HUES64 (cell line): ENCODE measurements around the gene STAG3.
"Not testable (repeated sequence)": the region's sequence is repeated elsewhere in the genome, so short reads cannot be mapped to it uniquely, and the experiment has no call there.

Source experiments
- H3K27ac ChIP-seq: 2 replicates; pipeline ENCODE4 v1.7.0; 2013; ENCODE audit warnings: low read depth, low read length, inconsistent platforms
- H3K27me3 ChIP-seq: 2 replicates; pipeline ENCODE4 v1.6.1; 2013; ENCODE audit warnings: mild to moderate bottlenecking, low read length; ENCODE audit not compliant: insufficient read depth
- H3K36me3 ChIP-seq: 2 replicates; pipeline ENCODE4 v1.6.1; 2013; ENCODE audit warnings: mild to moderate bottlenecking, low read length; ENCODE audit not compliant: insufficient read depth
- H3K4me1 ChIP-seq: 2 replicates; pipeline ENCODE4 v1.6.1; 2013; ENCODE audit warnings: mild to moderate bottlenecking, low read length, moderate library complexity; ENCODE audit not compliant: insufficient read depth
- H3K4me3 ChIP-seq: 2 replicates; pipeline ENCODE4 v1.5.1; 2013; ENCODE audit warnings: mild to moderate bottlenecking, low read length, moderate library complexity
- H3K9ac ChIP-seq: 2 replicates; pipeline ENCODE4 v1.6.1; 2013; ENCODE audit warnings: mild to moderate bottlenecking, low read depth, low read length
- H3K9me3 ChIP-seq: 2 replicates; pipeline ENCODE4 v1.6.1; 2013; ENCODE audit warnings: low read depth, low read length; ENCODE audit not compliant: insufficient read depth
- WGBS: fragments of 150-250, 120-280 bp; methylation state at CpG from one replicate; pipeline ENCODE4 v1.1.7; 2013; ENCODE audit warnings: missing lambda C conversion rate; 5-methylcytosine and 5-hydroxymethylcytosine counted together

Gene STAG3

DNA sequence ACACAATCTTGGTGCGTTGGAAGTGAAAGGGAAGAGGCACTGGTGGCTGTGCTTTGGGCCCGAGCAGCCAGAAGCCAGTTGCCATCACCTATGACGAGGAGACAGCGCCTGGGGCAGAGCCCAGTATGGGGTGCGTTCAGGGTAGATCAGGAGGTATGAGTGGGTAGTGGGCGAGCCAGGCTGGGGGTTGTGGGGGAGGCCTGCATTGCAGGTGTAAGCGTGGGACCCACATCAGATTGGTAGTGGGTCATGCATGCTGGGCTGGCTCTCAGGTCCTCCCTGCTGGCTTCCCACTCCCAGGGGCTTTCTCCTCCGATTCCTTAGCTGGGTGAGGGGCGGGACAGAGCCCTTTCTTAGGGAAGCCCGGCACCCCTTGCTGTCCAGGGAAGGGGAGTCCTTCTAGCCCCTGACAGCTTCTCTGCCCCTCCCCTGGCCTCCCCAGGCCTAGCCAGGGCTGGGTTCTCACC is 41.6 kb downstream of the STAG3 start:
- H3K27ac ChIP-seq, result no peak overlapping the region
- no peak overlapping the region for H3K9ac ChIP-seq
- 92% methylated on average over 10 of the region's 10 CpGs for WGBS
- H3K36me3 ChIP-seq, result peaks cover 10% of the 10 kb centered on the region; the same call in 1 of the 2 replicates
- no peaks in the 10 kb centered on the region for H3K27me3 ChIP-seq
- H3K9me3 ChIP-seq, result no peaks in the 10 kb centered on the region
- H3K4me3 ChIP-seq, result no peak overlapping the region
- H3K4me1 ChIP-seq, result no peaks in the 10 kb centered on the region

DNA sequence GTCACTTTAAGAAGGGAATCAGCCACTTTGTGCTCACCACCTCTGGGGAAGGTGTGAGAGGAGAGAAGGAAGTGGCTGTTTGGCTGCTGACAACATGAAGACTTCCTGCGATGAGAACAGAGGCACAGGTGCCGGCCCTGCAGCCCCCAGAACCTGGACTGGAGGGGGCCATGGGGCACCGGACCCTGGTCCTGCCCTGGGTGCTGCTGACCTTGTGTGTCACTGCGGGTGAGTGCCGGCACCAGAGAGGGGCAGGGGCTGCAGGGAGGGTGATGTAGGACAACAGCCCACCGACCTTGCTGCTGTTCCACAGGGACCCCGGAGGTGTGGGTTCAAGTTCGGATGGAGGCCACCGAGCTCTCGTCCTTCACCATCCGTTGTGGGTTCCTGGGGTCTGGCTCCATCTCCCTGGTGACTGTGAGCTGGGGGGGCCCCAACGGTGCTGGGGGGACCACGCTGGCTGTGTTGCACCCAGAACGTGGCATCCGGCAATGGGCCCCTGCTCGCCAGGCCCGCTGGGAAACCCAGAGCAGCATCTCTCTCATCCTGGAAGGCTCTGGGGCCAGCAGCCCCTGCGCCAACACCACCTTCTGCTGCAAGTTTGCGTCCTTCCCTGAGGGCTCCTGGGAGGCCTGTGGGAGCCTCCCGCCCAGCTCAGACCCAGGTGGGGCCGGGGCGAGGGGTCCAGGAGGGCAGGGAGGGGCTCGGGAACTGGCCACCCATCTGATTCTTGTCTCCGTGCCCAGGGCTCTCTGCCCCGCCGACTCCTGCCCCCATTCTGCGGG is 42.3 kb downstream of the STAG3 start, which contains the start of gene PVRIG:
Gene PVRIG (plus strand): TSS at position 149 of the 785 bp plus-strand sequence. CDS start 22 bp downstream, at position 171.
- not testable (repeated sequence) for H3K9me3 ChIP-seq, H3K27me3 ChIP-seq, H3K9ac ChIP-seq, H3K27ac ChIP-seq, H3K4me3 ChIP-seq, H3K4me1 ChIP-seq
- WGBS, result 95% methylated on average over 25 of the region's 27 CpGs
- peaks cover 10% of the 10 kb centered on the region; the same call in 1 of the 2 replicates for H3K36me3 ChIP-seq

- no peaks in the 10 kb centered on the region for H3K4me1 ChIP-seq
- no peak overlapping the region for H3K9ac ChIP-seq
- WGBS, result 94% methylated on average over 22 of the region's 22 CpGs
- no peaks in the 10 kb centered on the region for H3K27me3 ChIP-seq
- H3K36me3 ChIP-seq, result peaks cover 10% of the 10 kb centered on the region; the same call in 1 of the 2 replicates
- H3K9me3 ChIP-seq, result no peaks in the 10 kb centered on the region
- H3K4me3 ChIP-seq, result no peak overlapping the region
- no peak overlapping the region for H3K27ac ChIP-seq
Observed at GRCh38 chr7:100220586-100221230, 43.0 kb downstream of the STAG3 start.

- H3K27ac ChIP-seq, result no peak overlapping the region
- no peaks in the 10 kb centered on the region for H3K9me3 ChIP-seq
- H3K4me3 ChIP-seq, result no peak overlapping the region
- peaks cover 10% of the 10 kb centered on the region; the same call in 1 of the 2 replicates for H3K36me3 ChIP-seq
- no peaks in the 10 kb centered on the region for H3K27me3 ChIP-seq
- H3K4me1 ChIP-seq, result no peaks in the 10 kb centered on the region
- H3K9ac ChIP-seq, result no peak overlapping the region
- WGBS, result 97% methylated on average over 5 of the region's 5 CpGs
Observed at GRCh38 chr7:100221231-100221718, 43.6 kb downstream of the STAG3 start.

- H3K9me3 ChIP-seq, result no peaks in the 10 kb centered on the region
- WGBS, result 92% methylated on average over 13 of the region's 14 CpGs
- no peak overlapping the region for H3K9ac ChIP-seq
- H3K27ac ChIP-seq, result no peak overlapping the region
- peaks cover 10% of the 10 kb centered on the region; the same call in 1 of the 2 replicates for H3K36me3 ChIP-seq
- no peaks in the 10 kb centered on the region for H3K27me3 ChIP-seq
- no peaks in the 10 kb centered on the region for H3K4me1 ChIP-seq
- no peak overlapping the region for H3K4me3 ChIP-seq
Observed at GRCh38 chr7:100221767-100222444, 44.2 kb downstream of the STAG3 start.

GRCh38 chr7:100222445-100223132 is 44.9 kb downstream of the STAG3 start:
- Histone ChIP-seq H3K9ac (no peak overlapping the region), H3K4me3 (no peak overlapping the region), H3K4me1 (no peaks in the 10 kb centered on the region), H3K27ac (no peak overlapping the region), H3K27me3 (no peaks in the 10 kb centered on the region), H3K9me3 (no peaks in the 10 kb centered on the region), H3K36me3 (peaks cover 10% of the 10 kb centered on the region; the same call in 1 of the 2 replicates)
- 91% methylated on average over 13 of the region's 13 CpGs for WGBS

DNA sequence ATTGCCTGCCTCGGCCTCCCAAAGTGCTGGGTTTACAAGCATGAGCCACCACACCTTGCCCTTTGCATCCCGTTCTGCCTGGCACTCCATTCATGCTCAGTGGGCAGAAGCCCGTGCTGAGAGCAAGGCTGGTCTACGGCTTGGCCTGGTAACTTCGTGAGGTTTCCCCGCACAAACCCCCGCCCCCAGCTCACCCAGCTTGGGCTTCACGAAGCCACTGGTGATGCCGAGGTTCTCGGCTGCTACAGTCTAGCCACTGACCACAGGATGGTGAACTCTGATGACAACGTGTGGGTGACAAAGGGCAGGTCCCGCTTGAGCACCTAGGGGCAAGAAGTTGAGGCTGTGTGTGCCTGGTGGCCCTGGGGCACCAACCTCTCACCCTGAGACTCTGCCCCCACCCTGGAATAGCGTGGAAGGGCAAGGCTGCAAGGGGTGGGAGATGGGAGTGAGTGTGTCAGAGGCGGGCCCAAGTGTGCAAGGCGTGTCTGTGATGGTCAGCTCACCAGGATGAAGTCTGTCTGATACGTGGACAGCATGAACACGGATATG is 45.7 kb downstream of the STAG3 start:
- H3K27me3 ChIP-seq, H3K9me3 ChIP-seq, H3K4me3 ChIP-seq, H3K4me1 ChIP-seq, H3K9ac ChIP-seq, H3K27ac ChIP-seq: not testable (repeated sequence)
- 92% methylated on average over 17 of the region's 17 CpGs for WGBS
- H3K36me3 ChIP-seq, result peaks cover 10% of the 10 kb centered on the region; the same call in 1 of the 2 replicates

DNA sequence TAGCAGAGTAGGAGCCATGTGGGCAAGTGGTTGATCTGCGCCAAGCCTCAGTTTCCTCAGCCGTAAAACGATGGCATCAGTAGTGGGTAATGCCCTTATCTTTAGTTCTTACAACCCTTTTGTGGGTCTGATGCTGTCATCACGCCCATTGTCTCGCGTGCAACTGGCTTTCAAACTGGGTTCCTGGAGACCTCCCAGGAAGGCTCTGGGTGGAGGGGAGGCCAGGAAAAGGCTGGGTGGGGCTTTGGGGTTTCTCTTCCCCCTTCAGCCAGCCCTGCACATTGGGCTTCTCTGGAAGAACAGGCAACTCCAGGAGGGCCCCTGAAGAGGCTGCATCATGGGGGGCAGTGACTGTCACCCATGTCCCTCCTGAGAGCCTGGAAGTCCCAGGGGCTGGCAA is 47.2 kb downstream of the STAG3 start:
- H3K27ac ChIP-seq, H3K9me3 ChIP-seq, H3K4me1 ChIP-seq, H3K27me3 ChIP-seq, H3K4me3 ChIP-seq, H3K9ac ChIP-seq: not testable (repeated sequence)
- H3K36me3 ChIP-seq, result peaks cover 10% of the 10 kb centered on the region; the same call in 1 of the 2 replicates
- 92% methylated on average over 6 of the region's 6 CpGs for WGBS

DNA sequence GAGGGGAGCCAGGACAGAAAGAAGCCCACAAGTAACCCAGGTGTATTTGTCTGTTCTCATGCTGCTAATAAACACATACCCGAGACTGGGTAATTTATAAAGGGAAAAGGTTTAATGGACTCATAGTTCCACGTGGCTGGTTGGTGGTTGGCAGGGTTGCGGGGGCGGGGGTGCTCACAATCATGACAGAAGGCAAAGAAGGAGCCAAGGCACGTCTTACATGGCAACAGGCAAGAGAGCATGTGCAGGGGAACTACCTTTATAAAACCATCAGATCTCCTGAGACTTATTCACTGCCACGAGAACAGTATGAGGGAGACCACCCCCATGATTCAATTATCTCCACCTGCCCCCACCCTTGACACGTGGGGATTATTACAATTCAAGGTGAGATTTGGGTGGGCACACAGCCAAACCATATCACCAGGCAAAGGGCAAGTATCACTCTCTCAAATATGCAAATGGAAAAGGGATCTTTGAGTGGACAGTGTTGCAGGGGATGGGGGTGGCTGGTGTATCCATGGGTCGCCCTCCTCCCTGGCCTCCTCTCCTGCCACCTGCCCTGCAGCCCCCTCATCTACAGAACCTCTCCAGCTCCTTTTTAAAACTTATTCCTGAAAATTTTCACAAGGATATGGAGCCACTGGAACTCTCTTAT is 57.1 kb downstream of the STAG3 start:
- H3K36me3 ChIP-seq, H3K27ac ChIP-seq, H3K4me1 ChIP-seq, H3K9ac ChIP-seq, H3K9me3 ChIP-seq, H3K4me3 ChIP-seq, H3K27me3 ChIP-seq: not testable (repeated sequence)
- WGBS, result 89% methylated on average over 8 of the region's 8 CpGs

- not testable (repeated sequence) for H3K9ac ChIP-seq, H3K4me3 ChIP-seq, H3K27ac ChIP-seq, H3K4me1 ChIP-seq, H3K9me3 ChIP-seq, H3K36me3 ChIP-seq, H3K27me3 ChIP-seq
- WGBS, result 93% methylated on average over 7 of the region's 7 CpGs
Observed at GRCh38 chr7:100239975-100240374, 62.3 kb downstream of the STAG3 start.
